ENCODE data around the gene LAMP2. TPM values are rescaled to one million over a fixed set of nuclear protein-coding genes. Genes with fewer than 3 reads are reported as not detected.

Gene LAMP2
- total RNA-seq, 2 donors from 2014 or later = 31.8 to 34.4 TPM

- H3K4me3 Mint-ChIP-seq = no peak overlapping the region
- peaks cover 3% of the 10 kb centered on the region in 2 donors for H3K36me3 Mint-ChIP-seq (ENCODE audit: insufficient read depth in 2 of 2)
- H3K9me3 Mint-ChIP-seq = no peaks in the 10 kb centered on the region
- no peaks in the 10 kb centered on the region for H3K4me1 Mint-ChIP-seq (ENCODE audit: low read depth)
- H3K27me3 Mint-ChIP-seq (ENCODE audit: low read depth) = no peaks in the 10 kb centered on the region
- ATAC-seq (replicated peaks in 1 of 2) = no peak
- no peak overlapping the region for H3K27ac Mint-ChIP-seq
- DNase-seq = no peak
Observed at GRCh38 chrX:120446498-120446897, 22.6 kb downstream of the LAMP2 start.

- Mint-ChIP-seq H3K4me3 (no peak overlapping the region), H3K36me3 (ENCODE audit: insufficient read depth in 2 of 2) (peaks cover 3% of the 10 kb centered on the region in 2 donors), H3K4me1 (ENCODE audit: low read depth) (no peaks in the 10 kb centered on the region), H3K9me3 (no peaks in the 10 kb centered on the region), H3K27ac (no peak overlapping the region), H3K27me3 (ENCODE audit: low read depth) (no peaks in the 10 kb centered on the region)
- no peak for DNase-seq
- no peak for ATAC-seq (replicated peaks in 1 of 2)
Observed at GRCh38 chrX:120439921-120440320, 29.2 kb downstream of the LAMP2 start.

GRCh38 chrX:120429776-120430540, 39.1 kb downstream of the LAMP2 start:
- H3K4me1 Mint-ChIP-seq (ENCODE audit: low read depth) = peaks cover 5% of the 10 kb centered on the region
- ATAC-seq (replicated peaks in 1 of 2) (peak in 1 of 2 donors; percentile 33), DNase-seq (no peak)
- peaks cover 0 to 2% of the 10 kb centered on the region in 2 donors for H3K36me3 Mint-ChIP-seq (ENCODE audit: insufficient read depth in 2 of 2)
- H3K4me3 Mint-ChIP-seq = no peak overlapping the region
- no peaks in the 10 kb centered on the region for H3K9me3 Mint-ChIP-seq
- no peak overlapping the region for H3K27ac Mint-ChIP-seq
- H3K27me3 Mint-ChIP-seq (ENCODE audit: low read depth) = peaks cover 6% of the 10 kb centered on the region

GRCh38 chrX:120428309-120428708, 40.8 kb downstream of the LAMP2 start:
- no peak for ATAC-seq (replicated peaks in 1 of 2)
- Mint-ChIP-seq H3K36me3 (ENCODE audit: insufficient read depth in 2 of 2) (peaks cover 0 to 2% of the 10 kb centered on the region in 2 donors), H3K9me3 (no peaks in the 10 kb centered on the region), H3K4me1 (ENCODE audit: low read depth) (peaks cover 5% of the 10 kb centered on the region), H3K27me3 (ENCODE audit: low read depth) (peaks cover 6% of the 10 kb centered on the region), H3K27ac (no peak overlapping the region), H3K4me3 (no peak overlapping the region)
- DNase-seq = no peak

GRCh38 chrX:120426599-120426998, 42.5 kb downstream of the LAMP2 start:
- Mint-ChIP-seq H3K4me3 (no peak overlapping the region), H3K27ac (no peak overlapping the region)

GRCh38 chrX:120419463-120419862, 49.6 kb downstream of the LAMP2 start:
- no peak overlapping the region for H3K4me3 Mint-ChIP-seq

More at GRCh38 chrX:120426599-120426998, 42.5 kb downstream of the LAMP2 start:
- no peaks in the 10 kb centered on the region for H3K9me3 Mint-ChIP-seq
- H3K4me1 Mint-ChIP-seq (ENCODE audit: low read depth) = peaks cover 5% of the 10 kb centered on the region
- no peak for DNase-seq
- no peak for ATAC-seq (replicated peaks in 1 of 2)
- peaks cover 6% of the 10 kb centered on the region for H3K27me3 Mint-ChIP-seq (ENCODE audit: low read depth)
- H3K36me3 Mint-ChIP-seq (ENCODE audit: insufficient read depth in 2 of 2) = no peaks in the 10 kb centered on the region

GRCh38 chrX:120408168-120408567, 60.9 kb downstream of the LAMP2 start:
- DNase-seq (no peak), ATAC-seq (replicated peaks in 1 of 2) (no peak)
- Mint-ChIP-seq H3K9me3 (peaks cover 2 to 3% of the 10 kb centered on the region in 2 donors), H3K4me1 (ENCODE audit: low read depth) (no peaks in the 10 kb centered on the region), H3K27ac (no peak overlapping the region), H3K36me3 (ENCODE audit: insufficient read depth in 2 of 2) (no peaks in the 10 kb centered on the region), H3K27me3 (ENCODE audit: low read depth) (peaks cover 12% of the 10 kb centered on the region), H3K4me3 (no peak overlapping the region)

More at GRCh38 chrX:120419463-120419862, 49.6 kb downstream of the LAMP2 start:
- Mint-ChIP-seq H3K4me1 (ENCODE audit: low read depth) (peaks cover 7% of the 10 kb centered on the region), H3K36me3 (ENCODE audit: insufficient read depth in 2 of 2) (no peaks in the 10 kb centered on the region), H3K27ac (peak overlapping the region; percentile 50), H3K9me3 (no peaks in the 10 kb centered on the region), H3K27me3 (ENCODE audit: low read depth) (no peaks in the 10 kb centered on the region)
- DNase-seq = no peak
- no peak for ATAC-seq (replicated peaks in 1 of 2)

GRCh38 chrX:120406638-120407037, 62.5 kb downstream of the LAMP2 start:
- DNase-seq (no peak), ATAC-seq (replicated peaks in 1 of 2) (no peak)
- no peak overlapping the region for H3K27ac Mint-ChIP-seq
- H3K9me3 Mint-ChIP-seq = peaks cover 2 to 3% of the 10 kb centered on the region in 2 donors
- H3K4me3 Mint-ChIP-seq = no peak overlapping the region
- H3K36me3 Mint-ChIP-seq (ENCODE audit: insufficient read depth in 2 of 2) = no peaks in the 10 kb centered on the region
- H3K4me1 Mint-ChIP-seq (ENCODE audit: low read depth) = no peaks in the 10 kb centered on the region
- H3K27me3 Mint-ChIP-seq (ENCODE audit: low read depth) = peaks cover 12% of the 10 kb centered on the region

- H3K9me3 Mint-ChIP-seq = peaks cover 0 to 2% of the 10 kb centered on the region in 2 donors
- no peak for DNase-seq
- no peak overlapping the region for H3K27ac Mint-ChIP-seq
- H3K27me3 Mint-ChIP-seq (ENCODE audit: low read depth) = peaks cover 18% of the 10 kb centered on the region
- no peaks in the 10 kb centered on the region for H3K4me1 Mint-ChIP-seq (ENCODE audit: low read depth)
- ATAC-seq (replicated peaks in 1 of 2) = no peak
- H3K36me3 Mint-ChIP-seq (ENCODE audit: insufficient read depth in 2 of 2) = no peaks in the 10 kb centered on the region
- no peak overlapping the region for H3K4me3 Mint-ChIP-seq
Observed at GRCh38 chrX:120402369-120402768, 66.7 kb downstream of the LAMP2 start.

GRCh38 chrX:120401301-120401700, 67.8 kb downstream of the LAMP2 start:
- no peaks in the 10 kb centered on the region for H3K36me3 Mint-ChIP-seq (ENCODE audit: insufficient read depth in 2 of 2)
- H3K9me3 Mint-ChIP-seq = peaks cover 0 to 2% of the 10 kb centered on the region in 2 donors
- no peak for ATAC-seq (replicated peaks in 1 of 2)
- no peak for DNase-seq
- H3K4me1 Mint-ChIP-seq (ENCODE audit: low read depth) = no peaks in the 10 kb centered on the region
- H3K4me3 Mint-ChIP-seq = no peak overlapping the region
- peaks cover 14% of the 10 kb centered on the region for H3K27me3 Mint-ChIP-seq (ENCODE audit: low read depth)
- no peak overlapping the region for H3K27ac Mint-ChIP-seq

GRCh38 chrX:120380699-120381098, 88.4 kb downstream of the LAMP2 start:
- peaks cover 10% of the 10 kb centered on the region for H3K27me3 Mint-ChIP-seq (ENCODE audit: low read depth)
- no peak overlapping the region for H3K27ac Mint-ChIP-seq
- H3K4me3 Mint-ChIP-seq = no peak overlapping the region
- peak; percentile 21 to 23 for DNase-seq
- no peaks in the 10 kb centered on the region for H3K36me3 Mint-ChIP-seq (ENCODE audit: insufficient read depth in 2 of 2)
- H3K4me1 Mint-ChIP-seq (ENCODE audit: low read depth) = no peaks in the 10 kb centered on the region
- peak; percentile 62 to 64 for ATAC-seq (replicated peaks in 1 of 2)
- no peaks in the 10 kb centered on the region for H3K9me3 Mint-ChIP-seq

- Mint-ChIP-seq H3K4me3 (no peak overlapping the region), H3K36me3 (ENCODE audit: insufficient read depth in 2 of 2) (no peaks in the 10 kb centered on the region), H3K27ac (no peak overlapping the region), H3K4me1 (ENCODE audit: low read depth) (no peaks in the 10 kb centered on the region), H3K9me3 (no peaks in the 10 kb centered on the region), H3K27me3 (ENCODE audit: low read depth) (peaks cover 10% of the 10 kb centered on the region)
- ATAC-seq (replicated peaks in 1 of 2) (no peak), DNase-seq (no peak)
Observed at GRCh38 chrX:120379937-120380681, 89.0 kb downstream of the LAMP2 start.

- Mint-ChIP-seq H3K27ac (no peak overlapping the region), H3K9me3 (no peaks in the 10 kb centered on the region), H3K4me1 (ENCODE audit: low read depth) (no peaks in the 10 kb centered on the region), H3K4me3 (no peak overlapping the region), H3K36me3 (ENCODE audit: insufficient read depth in 2 of 2) (no peaks in the 10 kb centered on the region), H3K27me3 (ENCODE audit: low read depth) (peaks cover 16% of the 10 kb centered on the region)
- ATAC-seq (replicated peaks in 1 of 2) (no peak), DNase-seq (no peak)
Observed at GRCh38 chrX:120378570-120378969, 90.5 kb downstream of the LAMP2 start.
